ENCODE results near the gene RAD51B.

DNA sequence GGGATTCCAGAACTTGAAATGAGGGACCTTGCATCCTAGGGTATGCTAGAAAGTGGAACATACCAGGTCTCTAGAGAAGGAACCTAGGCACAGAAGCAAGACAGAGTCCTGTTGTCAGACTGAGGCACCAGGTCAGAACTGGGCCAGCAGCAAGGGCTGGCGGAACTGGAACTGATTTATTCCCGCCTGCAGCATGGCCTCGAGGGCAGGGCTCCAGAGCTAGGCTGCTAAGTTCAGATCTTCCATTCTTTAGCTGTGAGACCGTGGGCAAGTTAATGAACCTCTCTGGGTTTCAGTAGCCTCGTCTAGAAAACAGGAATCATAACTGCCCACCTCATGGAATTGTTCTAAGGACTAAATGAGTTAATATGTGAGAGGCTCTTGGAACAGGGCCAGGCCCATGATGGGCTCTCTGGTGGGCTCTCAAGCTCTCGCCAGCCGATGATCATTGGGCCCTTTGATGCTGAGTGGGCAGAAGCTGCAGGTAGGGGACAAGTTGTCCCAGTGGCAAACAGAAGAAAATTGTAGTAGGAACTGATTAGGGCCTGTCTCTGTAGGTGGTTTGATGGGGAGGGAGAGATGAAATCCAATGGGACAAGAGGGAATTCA is 773.5 kb downstream of the RAD51B start:
- TF ChIP-seq CEBPG (CRISPR knock-in tag; IDR thresholded peaks at IDR 0.05) (no peak), NFRKB (IDR thresholded peaks at IDR 0.05) (no peak), POLR2A (IDR thresholded peaks at IDR 0.05; ENCODE audit: insufficient read depth in 1 of 2, low read depth in 2 of 2, low read length in 2 of 2) (no peak), JDP2 (CRISPR knock-in tag; IDR thresholded peaks at IDR 0.05; ENCODE audit: borderline replicate concordance) (no peak), ZNF256 (CRISPR knock-in tag; conservative IDR thresholded peaks at IDR 0.05) (no peak), ZNF329 (CRISPR knock-in tag; IDR thresholded peaks at IDR 0.05; ENCODE audit: low read depth) (no peak), JUND (CRISPR knock-in tag; IDR thresholded peaks at IDR 0.05) (no peak), ZNF234 (CRISPR knock-in tag; conservative IDR thresholded peaks at IDR 0.05) (no peak), FIP1L1 (IDR thresholded peaks at IDR 0.05; ENCODE audit: borderline replicate concordance, insufficient read depth, low read depth, low read length) (no peak), ZBTB1 (CRISPR knock-in tag; IDR thresholded peaks at IDR 0.05; ENCODE audit: borderline replicate concordance) (no peak)
- TF ChIP-seq, protein P1, sequence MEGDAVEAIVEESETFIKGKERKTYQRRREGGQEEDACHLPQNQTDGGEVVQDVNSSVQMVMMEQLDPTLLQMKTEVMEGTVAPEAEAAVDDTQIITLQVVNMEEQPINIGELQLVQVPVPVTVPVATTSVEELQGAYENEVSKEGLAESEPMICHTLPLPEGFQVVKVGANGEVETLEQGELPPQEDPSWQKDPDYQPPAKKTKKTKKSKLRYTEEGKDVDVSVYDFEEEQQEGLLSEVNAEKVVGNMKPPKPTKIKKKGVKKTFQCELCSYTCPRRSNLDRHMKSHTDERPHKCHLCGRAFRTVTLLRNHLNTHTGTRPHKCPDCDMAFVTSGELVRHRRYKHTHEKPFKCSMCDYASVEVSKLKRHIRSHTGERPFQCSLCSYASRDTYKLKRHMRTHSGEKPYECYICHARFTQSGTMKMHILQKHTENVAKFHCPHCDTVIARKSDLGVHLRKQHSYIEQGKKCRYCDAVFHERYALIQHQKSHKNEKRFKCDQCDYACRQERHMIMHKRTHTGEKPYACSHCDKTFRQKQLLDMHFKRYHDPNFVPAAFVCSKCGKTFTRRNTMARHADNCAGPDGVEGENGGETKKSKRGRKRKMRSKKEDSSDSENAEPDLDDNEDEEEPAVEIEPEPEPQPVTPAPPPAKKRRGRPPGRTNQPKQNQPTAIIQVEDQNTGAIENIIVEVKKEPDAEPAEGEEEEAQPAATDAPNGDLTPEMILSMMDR (CRISPR knock-in tag; IDR thresholded peaks at IDR 0.05): no peak
- TF ChIP-seq, protein P2, sequence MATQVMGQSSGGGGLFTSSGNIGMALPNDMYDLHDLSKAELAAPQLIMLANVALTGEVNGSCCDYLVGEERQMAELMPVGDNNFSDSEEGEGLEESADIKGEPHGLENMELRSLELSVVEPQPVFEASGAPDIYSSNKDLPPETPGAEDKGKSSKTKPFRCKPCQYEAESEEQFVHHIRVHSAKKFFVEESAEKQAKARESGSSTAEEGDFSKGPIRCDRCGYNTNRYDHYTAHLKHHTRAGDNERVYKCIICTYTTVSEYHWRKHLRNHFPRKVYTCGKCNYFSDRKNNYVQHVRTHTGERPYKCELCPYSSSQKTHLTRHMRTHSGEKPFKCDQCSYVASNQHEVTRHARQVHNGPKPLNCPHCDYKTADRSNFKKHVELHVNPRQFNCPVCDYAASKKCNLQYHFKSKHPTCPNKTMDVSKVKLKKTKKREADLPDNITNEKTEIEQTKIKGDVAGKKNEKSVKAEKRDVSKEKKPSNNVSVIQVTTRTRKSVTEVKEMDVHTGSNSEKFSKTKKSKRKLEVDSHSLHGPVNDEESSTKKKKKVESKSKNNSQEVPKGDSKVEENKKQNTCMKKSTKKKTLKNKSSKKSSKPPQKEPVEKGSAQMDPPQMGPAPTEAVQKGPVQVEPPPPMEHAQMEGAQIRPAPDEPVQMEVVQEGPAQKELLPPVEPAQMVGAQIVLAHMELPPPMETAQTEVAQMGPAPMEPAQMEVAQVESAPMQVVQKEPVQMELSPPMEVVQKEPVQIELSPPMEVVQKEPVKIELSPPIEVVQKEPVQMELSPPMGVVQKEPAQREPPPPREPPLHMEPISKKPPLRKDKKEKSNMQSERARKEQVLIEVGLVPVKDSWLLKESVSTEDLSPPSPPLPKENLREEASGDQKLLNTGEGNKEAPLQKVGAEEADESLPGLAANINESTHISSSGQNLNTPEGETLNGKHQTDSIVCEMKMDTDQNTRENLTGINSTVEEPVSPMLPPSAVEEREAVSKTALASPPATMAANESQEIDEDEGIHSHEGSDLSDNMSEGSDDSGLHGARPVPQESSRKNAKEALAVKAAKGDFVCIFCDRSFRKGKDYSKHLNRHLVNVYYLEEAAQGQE (IDR thresholded peaks at IDR 0.05; ENCODE audit: borderline replicate concordance in 1 of 2, low read depth in 1 of 2, low read length in 2 of 2): no peak
- TF ChIP-seq, protein P3, sequence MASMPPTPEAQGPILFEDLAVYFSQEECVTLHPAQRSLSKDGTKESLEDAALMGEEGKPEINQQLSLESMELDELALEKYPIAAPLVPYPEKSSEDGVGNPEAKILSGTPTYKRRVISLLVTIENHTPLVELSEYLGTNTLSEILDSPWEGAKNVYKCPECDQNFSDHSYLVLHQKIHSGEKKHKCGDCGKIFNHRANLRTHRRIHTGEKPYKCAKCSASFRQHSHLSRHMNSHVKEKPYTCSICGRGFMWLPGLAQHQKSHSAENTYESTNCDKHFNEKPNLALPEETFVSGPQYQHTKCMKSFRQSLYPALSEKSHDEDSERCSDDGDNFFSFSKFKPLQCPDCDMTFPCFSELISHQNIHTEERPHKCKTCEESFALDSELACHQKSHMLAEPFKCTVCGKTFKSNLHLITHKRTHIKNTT (CRISPR knock-in tag; IDR thresholded peaks at IDR 0.05): no peak
- TF ChIP-seq, protein P4, sequence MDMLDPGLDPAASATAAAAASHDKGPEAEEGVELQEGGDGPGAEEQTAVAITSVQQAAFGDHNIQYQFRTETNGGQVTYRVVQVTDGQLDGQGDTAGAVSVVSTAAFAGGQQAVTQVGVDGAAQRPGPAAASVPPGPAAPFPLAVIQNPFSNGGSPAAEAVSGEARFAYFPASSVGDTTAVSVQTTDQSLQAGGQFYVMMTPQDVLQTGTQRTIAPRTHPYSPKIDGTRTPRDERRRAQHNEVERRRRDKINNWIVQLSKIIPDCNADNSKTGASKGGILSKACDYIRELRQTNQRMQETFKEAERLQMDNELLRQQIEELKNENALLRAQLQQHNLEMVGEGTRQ (IDR thresholded peaks at IDR 0.05; ENCODE audit: low read depth, low read length): no peak
- TF ChIP-seq, protein P4 (CRISPR knock-in tag; IDR thresholded peaks at IDR 0.05; ENCODE audit: borderline replicate concordance): no peak

All from HepG2 (cell line).